T-helper 2 cell treated with Interferon-gamma antibody and Interleukin-4, amounts not matched to agents 5 μg/mL and 100 μg/mL, for 36 hours (primary cell): ENCODE results near the gene HHIPL2.

ENCODE experiments used
- DNase-seq: peaks from one replicate; pipeline ENCODE4 v3.0.0; 2021; ENCODE audit warnings: low spot score
- H3K27ac Mint-ChIP-seq: one replicate; pipeline ENCODE4 v1.8.0; 2021; ENCODE audit warnings: mild to moderate bottlenecking, mixed read lengths
- H3K27me3 Mint-ChIP-seq: one replicate; pipeline ENCODE4 v1.8.0; 2021; ENCODE audit warnings: low read depth, mixed read lengths
- H3K36me3 Mint-ChIP-seq: one replicate; pipeline ENCODE4 v1.8.0; 2021; ENCODE audit warnings: low read depth, mixed read lengths
- H3K4me1 Mint-ChIP-seq: one replicate; pipeline ENCODE4 v1.8.0; 2021; ENCODE audit warnings: low read depth, mixed read lengths
- H3K4me3 Mint-ChIP-seq: one replicate; pipeline ENCODE4 v1.8.0; 2022; ENCODE audit warnings: mild to moderate bottlenecking, moderate library complexity, mixed read lengths
- H3K9me3 Mint-ChIP-seq: one replicate; pipeline ENCODE4 v1.8.0; 2021; ENCODE audit warnings: mixed read lengths

The HHIPL2 gene

GRCh38 chr1:222547944-222548671, at the start of gene HHIPL2:
Gene HHIPL2 (minus strand): TSS chr1:222548104. CDS start chr1:222548044, 60 bp downstream.
- Mint-ChIP-seq H3K27me3 (peaks cover 10% of the 10 kb centered on the region), H3K36me3 (no peaks in the 10 kb centered on the region), H3K4me1 (no peaks in the 10 kb centered on the region), H3K4me3 (no peak within 1 kb of the TSS), H3K27ac (no peak within 1 kb of the TSS), H3K9me3 (no peaks in the 10 kb centered on the region)
- DNase-seq = no peak

- Mint-ChIP-seq H3K27ac (no peak overlapping the region), H3K27me3 (peaks cover 23% of the 10 kb centered on the region), H3K9me3 (no peaks in the 10 kb centered on the region), H3K36me3 (no peaks in the 10 kb centered on the region), H3K4me3 (no peak overlapping the region), H3K4me1 (no peaks in the 10 kb centered on the region)
- no peak for DNase-seq
Measured at GRCh38 chr1:222596696-222597095, 48.8 kb upstream of the HHIPL2 start.

- Mint-ChIP-seq H3K27ac (no peak overlapping the region), H3K36me3 (no peaks in the 10 kb centered on the region), H3K9me3 (no peaks in the 10 kb centered on the region), H3K4me3 (no peak overlapping the region), H3K27me3 (peaks cover 14% of the 10 kb centered on the region), H3K4me1 (peaks cover 6% of the 10 kb centered on the region)
- DNase-seq = no peak
Measured at GRCh38 chr1:222594789-222595188, 46.9 kb upstream of the HHIPL2 start.

GRCh38 chr1:222592171-222592570, 44.3 kb upstream of the HHIPL2 start:
- Mint-ChIP-seq H3K9me3 (no peaks in the 10 kb centered on the region), H3K27ac (no peak overlapping the region), H3K4me3 (no peak overlapping the region), H3K36me3 (peaks cover 14% of the 10 kb centered on the region), H3K4me1 (peaks cover 23% of the 10 kb centered on the region), H3K27me3 (peaks cover 6% of the 10 kb centered on the region)
- no peak for DNase-seq

- Mint-ChIP-seq H3K36me3 (peaks cover 17% of the 10 kb centered on the region), H3K27me3 (peaks cover 6% of the 10 kb centered on the region), H3K4me3 (peak within 1 kb of the TSS; percentile 94), H3K27ac (peak within 1 kb of the TSS; percentile 96), H3K4me1 (peaks cover 29% of the 10 kb centered on the region), H3K9me3 (no peaks in the 10 kb centered on the region)
- peak; percentile 82 for DNase-seq
Measured at GRCh38 chr1:222589462-222590302, 41.8 kb upstream of the HHIPL2 start, which contains the start of gene TAF1A. Gene TAF1A (minus strand): TSS chr1:222589933.

GRCh38 chr1:222588135-222588534, 40.2 kb upstream of the HHIPL2 start:
- Mint-ChIP-seq H3K27ac (no peak overlapping the region), H3K4me1 (peaks cover 29% of the 10 kb centered on the region), H3K4me3 (peak overlapping the region; percentile 94), H3K27me3 (peaks cover 6% of the 10 kb centered on the region), H3K36me3 (peaks cover 23% of the 10 kb centered on the region), H3K9me3 (no peaks in the 10 kb centered on the region)
- DNase-seq = no peak

- Mint-ChIP-seq H3K9me3 (no peaks in the 10 kb centered on the region), H3K36me3 (peaks cover 33% of the 10 kb centered on the region), H3K4me3 (no peak overlapping the region), H3K27ac (no peak overlapping the region), H3K4me1 (peaks cover 29% of the 10 kb centered on the region), H3K27me3 (peaks cover 2% of the 10 kb centered on the region)
- DNase-seq = no peak
Measured at GRCh38 chr1:222586842-222587241, 38.9 kb upstream of the HHIPL2 start.

GRCh38 chr1:222583079-222583478, 35.2 kb upstream of the HHIPL2 start:
- no peaks in the 10 kb centered on the region for H3K9me3 Mint-ChIP-seq

GRCh38 chr1:222582099-222582774, 34.3 kb upstream of the HHIPL2 start:
- no peaks in the 10 kb centered on the region for H3K9me3 Mint-ChIP-seq
- no peak overlapping the region for H3K27ac Mint-ChIP-seq
- peaks cover 7% of the 10 kb centered on the region for H3K4me1 Mint-ChIP-seq
- no peak for DNase-seq
- no peak overlapping the region for H3K4me3 Mint-ChIP-seq
- H3K36me3 Mint-ChIP-seq = peaks cover 30% of the 10 kb centered on the region
- no peaks in the 10 kb centered on the region for H3K27me3 Mint-ChIP-seq

More at GRCh38 chr1:222583079-222583478, 35.2 kb upstream of the HHIPL2 start:
- peaks cover 34% of the 10 kb centered on the region for H3K36me3 Mint-ChIP-seq
- no peak overlapping the region for H3K27ac Mint-ChIP-seq
- no peak overlapping the region for H3K4me3 Mint-ChIP-seq
- DNase-seq = no peak
- no peaks in the 10 kb centered on the region for H3K27me3 Mint-ChIP-seq
- H3K4me1 Mint-ChIP-seq = peaks cover 10% of the 10 kb centered on the region

GRCh38 chr1:222579316-222579715, 31.4 kb upstream of the HHIPL2 start:
- Mint-ChIP-seq H3K4me3 (no peak overlapping the region), H3K27ac (no peak overlapping the region), H3K27me3 (no peaks in the 10 kb centered on the region), H3K36me3 (peaks cover 34% of the 10 kb centered on the region), H3K9me3 (no peaks in the 10 kb centered on the region), H3K4me1 (no peaks in the 10 kb centered on the region)
- no peak for DNase-seq

- peaks cover 3% of the 10 kb centered on the region for H3K4me1 Mint-ChIP-seq
- H3K27me3 Mint-ChIP-seq = no peaks in the 10 kb centered on the region
- H3K9me3 Mint-ChIP-seq = no peaks in the 10 kb centered on the region
- H3K27ac Mint-ChIP-seq = no peak overlapping the region
- no peak overlapping the region for H3K4me3 Mint-ChIP-seq
- DNase-seq = no peak
- H3K36me3 Mint-ChIP-seq = peaks cover 33% of the 10 kb centered on the region
Measured at GRCh38 chr1:222570837-222571236, 22.9 kb upstream of the HHIPL2 start.

- H3K27ac Mint-ChIP-seq = no peak overlapping the region
- DNase-seq = no peak
- no peaks in the 10 kb centered on the region for H3K9me3 Mint-ChIP-seq
- no peaks in the 10 kb centered on the region for H3K27me3 Mint-ChIP-seq
- no peaks in the 10 kb centered on the region for H3K4me1 Mint-ChIP-seq
- no peak overlapping the region for H3K4me3 Mint-ChIP-seq
- peaks cover 12% of the 10 kb centered on the region for H3K36me3 Mint-ChIP-seq
Measured at GRCh38 chr1:222561656-222562055, 13.8 kb upstream of the HHIPL2 start.

GRCh38 chr1:222557574-222557973, 9.7 kb upstream of the HHIPL2 start:
- H3K27me3 Mint-ChIP-seq = no peaks in the 10 kb centered on the region
- H3K9me3 Mint-ChIP-seq = no peaks in the 10 kb centered on the region
- H3K36me3 Mint-ChIP-seq = peaks cover 12% of the 10 kb centered on the region
- no peak for DNase-seq
- no peak overlapping the region for H3K4me3 Mint-ChIP-seq
- H3K4me1 Mint-ChIP-seq = no peaks in the 10 kb centered on the region
- no peak overlapping the region for H3K27ac Mint-ChIP-seq

GRCh38 chr1:222557148-222557547, 9.2 kb upstream of the HHIPL2 start:
- Mint-ChIP-seq H3K36me3 (peaks cover 12% of the 10 kb centered on the region), H3K4me1 (no peaks in the 10 kb centered on the region), H3K27ac (no peak overlapping the region), H3K9me3 (no peaks in the 10 kb centered on the region), H3K27me3 (no peaks in the 10 kb centered on the region), H3K4me3 (no peak overlapping the region)
- DNase-seq = no peak
